H1 (cell line): Measurements from ENCODE around the gene CITED4. TPM values are rescaled to one million over a fixed set of nuclear protein-coding genes. Genes with fewer than 3 reads are reported as not detected.

ENCODE experiments used
- ASH2L ChIP-seq: fragments of 200-600, 300-600 bp; sonication (generic); IDR thresholded peaks from one replicate; pipeline ENCODE4 v1.7.1; 2017; ENCODE audit warnings: low read length
- MAX ChIP-seq: IDR thresholded peaks from 2 replicates; pipeline ENCODE4 v1.6.1; 2012; ENCODE audit warnings: inconsistent platforms
- RXRA ChIP-seq: IDR thresholded peaks from 2 replicates; pipeline ENCODE4 v1.6.1; 2011; ENCODE audit warnings: low read depth, mild to moderate bottlenecking, low read length, moderate library complexity; ENCODE audit not compliant: insufficient read depth
- polyA plus RNA-seq, 7 experiments: library from polyadenylated mRNA; depleted of rRNA in 3 of 7; stranded (reverse) in 5 of 7; unstranded in 2 of 7; fragments of >200 nt in 5 of 7; fragments of 200-250 nt in 2 of 7; gene quantifications; 1 replicate in 5 of 7; 2 replicates in 1 of 7; 4 replicates in 1 of 7; pipeline versions ENCODE4 v1.2.1 to v1.2.3, GENCODE V29; 2011 to 2013; ENCODE audit warnings: missing spikeins in 2 of 7, mixed read lengths in 2 of 7
- total RNA-seq: library from RNA; stranded (reverse); fragmentation: NEBNext Ultra II Directional; extraction: Animal tissue kit (Norgen Biotek cat#: 25700); gene quantifications from 2 replicates; pipeline ENCODE4 v1.2.1, GENCODE V29; 2021

CITED4 gene
- total and polyA plus RNA-seq, 2 of the 8 experiments (the other 6 are each of a cell fraction or from before 2014, with no cell fraction given): 5.4 to 16.3 TPM

DNA sequence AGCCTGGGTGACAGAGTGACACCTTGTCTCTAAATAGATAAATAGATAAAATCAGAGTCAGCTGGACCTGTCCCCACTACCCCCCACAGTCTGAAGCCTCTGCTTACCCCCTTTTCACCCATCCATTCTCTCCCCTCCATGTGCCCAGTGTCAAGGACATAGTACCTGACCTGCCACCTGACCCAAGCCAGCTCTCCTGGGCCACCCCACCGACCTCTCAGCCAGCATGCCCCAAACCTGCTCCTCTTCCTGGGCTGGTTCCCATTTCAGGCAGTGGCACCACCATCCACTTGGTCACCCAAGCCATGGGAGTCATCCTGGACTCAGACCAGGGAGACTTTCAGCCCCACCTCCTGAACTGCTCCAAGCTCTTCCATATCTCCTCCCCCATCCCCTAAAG is 28.2 kb downstream of the CITED4 start (continued):
- no peak for TF ChIP-seq MAX
- no peak for TF ChIP-seq RXRA
- TF ChIP-seq ASH2L: no peak
- TF ChIP-seq, all 59 proteins: peak for 0
